Stimulated activated memory B cell treated with anti-CD40 and anti-IgM and Interleukin-4, amounts not matched to agents 10 μg/mL and 1 μg/mL and 100 μg/mL, for 72 hours (primary cell): ENCODE measurements around the gene DPP10.
"Not testable (repeated sequence)": the region's sequence is repeated elsewhere in the genome, so short reads cannot be mapped to it uniquely, and the experiment has no call there.

ENCODE experiments used
- ATAC-seq: fragments of 150-1000 bp; cut with Tn5 transposase; 2 replicates; pipeline ENCODE4 v1.10.0; 2021
- H3K27ac Mint-ChIP-seq: one replicate; pipeline ENCODE4 v1.8.0; 2022; ENCODE audit warnings: mild to moderate bottlenecking, mixed read lengths
- H3K27me3 Mint-ChIP-seq: one replicate; pipeline ENCODE4 v1.8.0; 2022; ENCODE audit warnings: mixed read lengths
- H3K36me3 Mint-ChIP-seq: one replicate; pipeline ENCODE4 v1.8.0; 2022; ENCODE audit warnings: mixed read lengths
- H3K4me1 Mint-ChIP-seq: one replicate; pipeline ENCODE4 v1.8.0; 2022; ENCODE audit warnings: mixed read lengths
- H3K4me3 Mint-ChIP-seq: one replicate; pipeline ENCODE4 v1.8.0; 2022; ENCODE audit warnings: mild to moderate bottlenecking, moderate library complexity, mixed read lengths
- H3K9me3 Mint-ChIP-seq: one replicate; pipeline ENCODE4 v1.8.0; 2022; ENCODE audit warnings: mixed read lengths

The DPP10 gene

DNA sequence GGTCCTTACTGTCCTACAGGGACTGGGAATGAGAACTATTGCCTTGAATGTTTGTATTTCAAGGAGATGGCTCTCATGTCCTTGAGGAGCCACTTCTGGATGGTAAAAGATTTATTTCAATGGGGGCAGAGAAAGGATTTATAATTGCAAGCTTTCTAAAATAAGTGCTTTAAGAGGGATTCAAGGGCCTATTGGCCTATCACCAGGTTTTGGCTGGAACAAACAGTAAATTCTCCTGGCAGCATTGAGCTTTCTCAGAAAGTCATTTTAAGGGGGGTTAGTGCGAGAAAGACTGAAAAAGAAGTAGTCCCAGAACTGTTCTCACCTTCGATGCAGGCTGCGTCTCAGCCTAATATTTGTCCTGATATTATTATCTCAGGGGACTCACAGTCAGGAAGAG is 29.8 kb downstream of the DPP10 start:
- no peaks in the 10 kb centered on the region for H3K36me3 Mint-ChIP-seq
- H3K27ac Mint-ChIP-seq, result no peak overlapping the region
- H3K9me3 Mint-ChIP-seq, result no peaks in the 10 kb centered on the region
- H3K27me3 Mint-ChIP-seq, result no peaks in the 10 kb centered on the region
- H3K4me1 Mint-ChIP-seq, result no peaks in the 10 kb centered on the region
- no peak for ATAC-seq
- H3K4me3 Mint-ChIP-seq, result no peak overlapping the region

DNA sequence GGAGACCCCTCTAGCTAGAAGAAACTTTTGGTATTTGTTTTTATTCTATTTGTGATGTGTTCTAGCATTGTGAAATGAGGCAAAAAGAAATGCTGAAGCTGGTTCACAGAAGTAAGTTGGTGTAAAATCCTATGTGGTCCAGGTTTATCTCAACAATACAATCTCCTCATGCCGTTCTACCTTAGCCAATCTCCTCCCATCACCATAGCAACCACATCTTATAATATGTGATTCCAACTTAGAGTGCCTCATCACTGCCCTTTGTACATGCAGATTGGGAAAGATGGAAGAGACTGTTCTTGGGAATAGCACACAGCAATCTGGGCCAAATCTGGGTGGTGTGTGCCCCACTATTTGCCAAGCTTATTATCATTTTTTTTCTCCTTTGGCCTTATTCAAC is 30.3 kb downstream of the DPP10 start:
- Mint-ChIP-seq H3K27me3 (no peaks in the 10 kb centered on the region), H3K4me1 (no peaks in the 10 kb centered on the region), H3K4me3 (no peak overlapping the region), H3K36me3 (no peaks in the 10 kb centered on the region), H3K27ac (no peak overlapping the region), H3K9me3 (no peaks in the 10 kb centered on the region)
- no peak for ATAC-seq

DNA sequence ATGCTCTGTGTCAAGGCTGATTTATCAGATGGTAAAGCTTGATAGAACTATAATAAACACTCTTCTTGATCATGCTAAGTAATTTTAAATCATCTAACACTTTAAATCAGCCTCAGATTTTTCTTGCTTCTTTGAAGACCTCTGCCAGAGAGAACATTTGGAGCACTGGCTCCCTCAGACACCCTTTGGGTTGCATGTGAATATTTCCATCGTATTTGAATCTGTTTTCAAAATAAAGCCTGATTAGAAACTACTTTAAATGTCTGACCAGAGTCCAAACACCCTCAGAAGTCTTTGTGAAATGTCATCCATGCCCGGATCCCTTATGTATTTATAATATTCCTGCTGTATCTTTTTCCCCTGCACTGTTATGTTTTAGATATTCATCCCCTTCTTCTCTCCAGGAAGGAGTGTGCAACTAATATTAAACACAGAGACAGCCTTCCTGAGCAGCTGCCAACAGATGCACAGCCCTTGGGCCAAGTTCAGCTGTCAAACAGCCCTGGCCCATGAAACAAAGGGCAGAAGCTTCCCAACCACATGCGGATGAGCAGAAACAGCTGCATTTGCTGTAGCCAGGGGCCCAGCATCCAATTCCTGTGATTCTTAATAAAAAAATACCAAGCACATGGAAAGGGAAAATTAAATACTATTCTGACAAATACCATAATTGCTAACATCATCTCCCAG is 46.5 kb downstream of the DPP10 start:
- Mint-ChIP-seq H3K36me3 (no peaks in the 10 kb centered on the region), H3K27ac (no peak overlapping the region), H3K9me3 (no peaks in the 10 kb centered on the region), H3K4me1 (no peaks in the 10 kb centered on the region), H3K27me3 (peaks cover 10% of the 10 kb centered on the region), H3K4me3 (no peak overlapping the region)
- ATAC-seq, result no peak

DNA sequence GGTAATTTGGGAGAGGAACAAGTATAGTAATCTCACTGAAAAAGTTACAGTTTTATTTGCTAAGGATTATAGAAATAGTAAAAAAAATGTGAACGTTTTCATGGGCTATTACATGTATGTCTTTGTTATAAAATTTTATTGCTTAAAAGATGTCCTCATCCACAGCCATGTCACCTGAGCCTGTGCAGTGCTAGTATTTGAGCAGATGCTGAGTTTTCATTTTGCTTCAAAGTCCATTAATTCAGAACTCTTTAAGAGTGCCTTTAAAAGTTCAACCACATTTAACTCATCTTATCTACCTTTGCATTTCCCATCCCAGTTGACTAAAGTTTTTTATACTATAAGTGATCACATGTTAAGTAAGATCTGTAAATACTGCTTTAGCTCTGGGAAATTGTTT is 52.6 kb downstream of the DPP10 start:
- Mint-ChIP-seq H3K27ac (no peak overlapping the region), H3K4me3 (no peak overlapping the region), H3K27me3 (peaks cover 9% of the 10 kb centered on the region), H3K9me3 (no peaks in the 10 kb centered on the region), H3K36me3 (no peaks in the 10 kb centered on the region), H3K4me1 (no peaks in the 10 kb centered on the region)
- ATAC-seq, result no peak

DNA sequence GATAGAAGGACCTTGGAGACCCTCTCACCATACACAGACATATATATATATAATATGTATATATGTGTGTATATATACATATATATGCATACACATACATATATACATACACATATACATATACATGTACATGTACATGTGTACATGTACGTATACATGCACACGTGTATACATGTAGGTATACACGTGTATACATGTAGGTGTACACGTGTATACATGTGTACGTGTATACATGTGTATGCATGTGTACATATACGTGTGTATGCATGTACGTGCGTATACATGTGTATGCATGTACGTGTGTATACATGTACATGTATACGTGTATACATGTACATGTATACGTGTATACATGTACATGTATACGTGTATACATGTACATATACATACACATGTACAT is 54.5 kb downstream of the DPP10 start:
- no peak overlapping the region for H3K27ac Mint-ChIP-seq
- no peaks in the 10 kb centered on the region for H3K36me3 Mint-ChIP-seq
- no peaks in the 10 kb centered on the region for H3K4me1 Mint-ChIP-seq
- ATAC-seq, result no peak
- no peak overlapping the region for H3K4me3 Mint-ChIP-seq
- no peaks in the 10 kb centered on the region for H3K27me3 Mint-ChIP-seq
- H3K9me3 Mint-ChIP-seq, result no peaks in the 10 kb centered on the region

DNA sequence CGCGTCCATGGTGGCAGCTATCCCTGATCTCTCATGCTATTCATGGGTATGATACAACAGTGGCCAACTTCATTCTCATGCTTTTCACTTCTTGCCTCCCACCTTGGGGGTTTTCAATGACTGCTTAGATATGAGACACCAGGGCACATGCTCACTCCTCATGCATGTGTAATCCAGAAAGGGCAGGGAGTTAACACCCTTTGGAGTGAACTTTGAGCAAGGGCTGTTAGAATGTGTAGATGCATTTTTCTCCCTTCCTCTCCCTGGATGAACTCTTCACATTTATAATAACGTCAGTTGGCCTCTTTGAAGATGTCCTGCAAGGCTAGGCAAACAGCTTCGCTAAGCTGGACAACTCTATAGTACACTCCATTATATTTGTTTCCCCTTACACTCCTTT is 56.7 kb downstream of the DPP10 start:
- Mint-ChIP-seq H3K4me3 (no peak overlapping the region), H3K36me3 (no peaks in the 10 kb centered on the region), H3K27ac (no peak overlapping the region), H3K9me3 (no peaks in the 10 kb centered on the region), H3K4me1 (no peaks in the 10 kb centered on the region), H3K27me3 (no peaks in the 10 kb centered on the region)
- no peak for ATAC-seq

DNA sequence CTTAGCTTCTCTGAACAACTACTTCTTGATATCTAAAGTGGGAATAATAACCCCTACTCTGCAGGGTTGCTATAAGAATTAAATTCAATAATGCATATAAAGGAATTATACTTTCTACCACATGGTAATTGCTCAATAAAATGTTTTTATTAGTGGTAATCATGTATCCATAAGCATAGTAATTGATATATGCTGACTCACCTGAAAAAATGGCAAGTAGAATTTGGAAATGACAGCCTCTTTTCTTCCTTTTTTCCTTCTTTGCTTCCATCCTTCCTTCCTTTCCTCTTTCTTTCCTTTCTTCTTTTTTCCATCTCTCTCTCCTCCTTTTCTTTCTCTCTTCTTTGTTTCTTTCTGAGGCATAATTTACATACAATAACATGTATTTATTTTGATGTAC is 65.3 kb downstream of the DPP10 start:
- ATAC-seq, result no peak
- Mint-ChIP-seq H3K27me3 (peaks cover 11% of the 10 kb centered on the region), H3K4me1 (no peaks in the 10 kb centered on the region), H3K9me3 (no peaks in the 10 kb centered on the region), H3K36me3 (no peaks in the 10 kb centered on the region), H3K27ac (no peak overlapping the region), H3K4me3 (no peak overlapping the region)

DNA sequence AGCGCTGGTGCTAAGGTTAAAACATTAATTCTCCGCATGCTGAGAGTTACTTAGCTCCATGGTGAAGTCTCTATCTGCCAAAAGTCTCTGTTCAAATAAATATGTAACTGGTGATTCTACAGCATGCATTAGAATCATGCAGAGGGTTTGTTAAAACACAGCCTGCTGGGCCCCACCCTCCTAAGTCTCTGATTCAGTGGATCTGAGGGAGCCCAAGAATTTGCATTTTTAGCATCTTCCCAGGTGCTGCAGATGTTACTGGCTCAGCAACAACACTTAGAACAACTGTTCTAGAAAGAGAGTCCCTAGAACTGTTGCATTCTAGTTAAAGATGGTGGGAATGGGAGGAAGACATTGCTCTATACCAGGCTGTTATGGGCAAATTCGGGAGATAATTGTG is 73.4 kb downstream of the DPP10 start:
- no peak for ATAC-seq
- H3K4me3 Mint-ChIP-seq, result no peak overlapping the region
- H3K36me3 Mint-ChIP-seq, result no peaks in the 10 kb centered on the region
- H3K4me1 Mint-ChIP-seq, result no peaks in the 10 kb centered on the region
- no peak overlapping the region for H3K27ac Mint-ChIP-seq
- H3K27me3 Mint-ChIP-seq, result peaks cover 8% of the 10 kb centered on the region
- H3K9me3 Mint-ChIP-seq, result no peaks in the 10 kb centered on the region

DNA sequence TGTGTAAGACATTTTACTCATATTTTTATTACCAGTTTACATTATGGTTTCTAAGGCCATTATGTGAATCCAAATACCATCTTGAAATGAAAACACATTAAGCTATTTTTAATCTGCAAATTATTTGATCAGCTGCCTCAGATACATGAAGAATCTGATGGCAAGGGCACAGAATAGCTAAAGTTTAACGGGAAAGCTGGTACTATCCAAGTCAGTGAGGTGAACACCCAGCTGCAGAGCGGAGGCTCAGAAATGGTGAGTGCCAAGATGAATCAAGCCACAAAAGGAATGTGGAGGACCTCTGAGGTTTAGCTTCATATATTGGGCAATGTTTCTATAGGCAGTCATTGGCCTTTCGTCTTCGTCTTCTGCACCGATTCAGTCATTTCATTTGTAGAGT is 75.1 kb downstream of the DPP10 start:
- ATAC-seq, result no peak
- Mint-ChIP-seq H3K27me3 (peaks cover 8% of the 10 kb centered on the region), H3K9me3 (peaks cover 2% of the 10 kb centered on the region), H3K4me3 (no peak overlapping the region), H3K27ac (no peak overlapping the region), H3K4me1 (no peaks in the 10 kb centered on the region), H3K36me3 (no peaks in the 10 kb centered on the region)

DNA sequence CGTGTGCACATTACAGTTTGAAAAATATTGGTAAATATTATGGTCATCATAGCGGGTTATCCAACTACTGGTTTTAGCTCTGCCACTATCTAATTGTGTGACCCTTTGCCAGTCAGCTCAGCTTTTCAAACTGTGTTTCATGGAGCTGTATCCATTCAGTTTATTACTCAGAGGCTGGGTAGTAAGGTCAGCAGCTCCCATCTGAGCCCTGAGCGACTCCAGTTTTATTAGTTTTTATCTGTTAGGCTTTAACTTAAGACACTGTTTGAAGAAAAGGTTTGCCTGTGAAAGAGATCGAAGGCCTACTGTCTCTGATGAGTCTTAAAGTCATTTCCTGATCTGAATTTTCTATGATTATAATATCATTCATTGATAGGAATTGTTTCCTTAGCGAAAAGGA is 76.3 kb downstream of the DPP10 start:
- ATAC-seq, result no peak

DNA sequence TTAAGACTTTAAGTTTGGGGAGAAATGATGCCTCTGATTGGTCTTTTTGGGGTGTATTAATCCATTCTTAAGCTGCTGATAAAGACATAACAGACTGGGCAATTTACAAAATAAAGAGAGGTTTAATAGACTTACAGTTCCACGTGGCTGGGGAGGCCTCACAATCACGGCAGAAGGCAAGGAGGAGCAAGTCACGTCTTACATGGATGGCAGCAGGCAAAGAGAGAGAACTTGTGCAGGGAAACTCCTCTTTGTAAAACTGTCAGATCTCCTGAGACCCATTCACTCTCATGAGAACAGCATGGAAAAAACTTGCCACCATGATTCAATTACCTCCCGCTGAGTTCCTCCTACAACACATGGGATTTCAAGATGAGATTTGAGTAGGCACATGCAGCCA is 80.2 kb downstream of the DPP10 start:
- H3K36me3 Mint-ChIP-seq, H3K9me3 Mint-ChIP-seq, H3K27ac Mint-ChIP-seq, H3K27me3 Mint-ChIP-seq, ATAC-seq, H3K4me3 Mint-ChIP-seq, H3K4me1 Mint-ChIP-seq: not testable (repeated sequence)

More for the DNA sequence above, 76.3 kb downstream of the DPP10 start:
- Mint-ChIP-seq H3K4me1 (no peaks in the 10 kb centered on the region), H3K27me3 (peaks cover 8% of the 10 kb centered on the region), H3K27ac (no peak overlapping the region), H3K4me3 (no peak overlapping the region), H3K9me3 (peaks cover 5% of the 10 kb centered on the region), H3K36me3 (no peaks in the 10 kb centered on the region)

DNA sequence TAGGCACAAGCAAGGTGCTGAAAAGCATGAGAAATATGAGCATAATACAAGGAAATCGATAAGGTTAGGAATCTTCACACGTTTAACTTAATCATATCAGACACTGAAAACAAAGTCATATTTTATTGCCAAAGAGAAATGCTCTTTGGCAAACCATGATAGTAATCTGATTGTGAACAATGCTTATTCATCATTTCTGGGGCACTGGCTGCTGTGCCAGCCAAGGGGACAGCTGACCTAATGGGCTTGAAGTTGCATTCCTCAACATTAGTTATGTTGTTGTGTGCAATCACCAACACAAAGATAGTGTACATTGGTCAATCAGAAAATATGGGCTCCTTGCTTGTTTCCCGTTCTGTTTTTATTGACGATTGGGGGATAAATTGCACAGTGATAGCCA is 83.5 kb downstream of the DPP10 start:
- peaks cover 5% of the 10 kb centered on the region for H3K9me3 Mint-ChIP-seq
- H3K27me3 Mint-ChIP-seq, result no peaks in the 10 kb centered on the region
- no peak for ATAC-seq
- no peak overlapping the region for H3K4me3 Mint-ChIP-seq
- H3K27ac Mint-ChIP-seq, result no peak overlapping the region
- no peaks in the 10 kb centered on the region for H3K4me1 Mint-ChIP-seq
- H3K36me3 Mint-ChIP-seq, result no peaks in the 10 kb centered on the region

DNA sequence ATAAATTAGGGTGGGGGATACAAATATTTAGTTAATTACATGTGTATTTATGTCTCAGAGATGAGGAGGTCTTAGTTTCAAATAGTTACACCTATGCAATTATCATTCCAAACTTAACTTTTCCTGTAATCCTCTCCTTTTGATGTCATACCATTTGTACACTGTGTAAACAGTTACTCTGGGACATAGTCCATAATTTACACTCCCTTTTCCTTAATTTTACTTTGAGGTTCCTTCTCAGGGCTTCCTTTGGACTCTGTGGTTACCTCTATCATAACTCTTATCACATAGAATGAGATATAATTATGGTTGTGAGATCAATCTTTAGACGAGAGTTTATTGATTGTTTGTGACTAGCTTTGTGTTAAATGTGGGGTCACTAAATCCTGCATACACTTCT is 84.4 kb downstream of the DPP10 start:
- H3K9me3 Mint-ChIP-seq, result peaks cover 5% of the 10 kb centered on the region
- H3K4me3 Mint-ChIP-seq, result no peak overlapping the region

DNA sequence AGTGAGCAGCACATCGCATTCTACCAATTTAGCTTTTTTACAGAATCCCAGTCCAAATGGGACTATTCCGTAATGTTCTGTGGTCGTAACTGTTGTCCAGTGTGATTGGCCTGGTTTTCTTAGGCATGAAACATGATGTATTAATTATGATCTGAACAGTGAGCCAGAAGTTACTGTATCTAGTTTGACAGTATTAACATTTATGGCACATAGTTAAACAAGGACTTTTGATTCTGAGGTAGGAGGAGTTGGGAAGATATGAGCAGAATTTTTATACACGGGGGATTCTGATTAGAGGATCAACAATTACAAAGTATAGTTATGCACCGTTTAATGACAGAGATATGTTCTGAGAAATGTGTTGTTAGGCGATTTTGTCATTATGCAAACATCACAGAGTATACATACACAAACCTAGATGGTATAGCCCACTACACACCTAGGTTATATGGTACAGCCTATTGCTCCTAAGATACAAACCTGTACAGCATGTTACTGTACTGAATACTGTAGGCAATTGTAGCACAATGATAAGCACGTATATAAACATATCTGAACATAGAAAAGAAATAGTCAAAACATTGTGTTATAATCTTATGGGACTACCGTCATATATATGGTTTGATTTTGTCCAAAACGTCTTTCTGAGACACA is 85.0 kb downstream of the DPP10 start:
- no peaks in the 10 kb centered on the region for H3K27me3 Mint-ChIP-seq
- no peaks in the 10 kb centered on the region for H3K4me1 Mint-ChIP-seq
- no peaks in the 10 kb centered on the region for H3K36me3 Mint-ChIP-seq
- H3K9me3 Mint-ChIP-seq, result peaks cover 5% of the 10 kb centered on the region
- no peak for ATAC-seq
- no peak overlapping the region for H3K27ac Mint-ChIP-seq
- no peak overlapping the region for H3K4me3 Mint-ChIP-seq

More for the DNA sequence above, 84.4 kb downstream of the DPP10 start:
- H3K27me3 Mint-ChIP-seq, result no peaks in the 10 kb centered on the region
- H3K27ac Mint-ChIP-seq, result no peak overlapping the region
- no peaks in the 10 kb centered on the region for H3K4me1 Mint-ChIP-seq
- H3K36me3 Mint-ChIP-seq, result no peaks in the 10 kb centered on the region
- ATAC-seq, result no peak

DNA sequence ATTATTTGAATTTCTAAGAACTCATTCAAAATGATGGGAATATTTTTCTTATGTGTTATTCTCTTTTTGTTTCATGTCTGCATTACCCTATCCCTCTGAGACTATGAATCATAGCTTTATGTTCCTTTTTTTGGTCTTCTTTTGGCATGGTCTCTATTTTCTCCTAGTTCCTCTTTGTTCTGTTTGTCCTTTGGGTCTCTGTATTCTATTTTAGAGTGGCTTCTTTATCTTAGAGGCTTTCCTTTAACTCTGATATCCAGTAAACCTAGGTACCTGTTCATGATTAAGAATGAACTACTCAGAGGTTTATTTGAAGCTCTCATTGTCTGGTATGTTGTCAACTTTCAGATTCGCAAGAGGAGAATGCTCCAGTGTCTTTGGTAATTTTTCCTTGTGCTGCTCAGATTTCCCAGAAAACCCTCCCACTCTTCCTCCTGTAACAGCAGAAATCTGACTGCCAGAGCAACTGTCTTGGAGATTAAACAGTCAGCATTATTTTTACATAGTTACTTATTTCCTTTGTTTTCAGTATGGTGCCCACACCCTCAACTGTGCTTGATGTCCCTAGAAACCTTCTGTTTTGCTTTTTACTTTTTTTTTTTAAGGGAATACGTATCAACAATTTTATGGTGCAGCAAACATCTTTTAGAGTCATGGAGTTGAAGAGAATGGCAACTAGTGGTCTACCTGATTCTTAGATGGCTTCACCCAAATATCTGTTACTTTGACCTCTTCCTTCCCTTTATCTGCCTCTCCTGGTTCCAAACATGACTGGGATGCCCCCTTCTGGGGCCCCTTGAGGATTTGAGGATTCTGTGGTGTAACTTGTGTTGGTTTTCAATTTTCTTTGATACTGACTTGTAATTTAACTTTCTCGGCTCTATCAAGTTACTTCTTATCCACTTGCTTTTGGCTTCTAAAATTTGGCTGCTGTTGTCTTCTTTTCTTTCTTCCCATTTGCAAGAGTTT is 92.0 kb downstream of the DPP10 start:
- ATAC-seq, result no peak

More for the DNA sequence above, 92.0 kb downstream of the DPP10 start:
- Mint-ChIP-seq H3K27ac (no peak overlapping the region), H3K9me3 (no peaks in the 10 kb centered on the region), H3K4me1 (peaks cover 13% of the 10 kb centered on the region), H3K36me3 (no peaks in the 10 kb centered on the region), H3K27me3 (peaks cover 28% of the 10 kb centered on the region), H3K4me3 (no peak overlapping the region)
